Body of pancreas (tissue), 4 donors: ENCODE measurements around the gene TPRX1.

Experiments used
- CTCF ChIP-seq, 7 experiments: fragments of 450-650 bp in 4 of 7; fragments of 200-600 bp in 3 of 7; sonication (generic) in 3 of 7; IDR thresholded peaks; one replicate each; pipeline ENCODE4 v1.5.1; 2016 to 2019; ENCODE audit warnings: antibody characterized with exemption in 7 of 7
- POLR2A ChIP-seq, 3 donors: fragments of 450-650 bp; IDR thresholded peaks; one replicate each; pipeline ENCODE4 v1.6.1; 2016; ENCODE audit warnings: antibody characterized with exemption in 3 of 3, mild to moderate bottlenecking in 2 of 3

GRCh38 chr19:47790398-47790814, 13.9 kb downstream of the TPRX1 start:
- TF ChIP-seq POLR2A (IDR thresholded peaks at IDR 0.05) = no peak
- peak; percentile 60 to 89 (median 73) for TF ChIP-seq CTCF (IDR thresholded peaks at IDR 0.05)
